ENCODE measurements around the gene HLA-DMA.

HLA-DMA gene

GRCh38 chr6:32974016-32974333 lies 21.1 kb upstream of the HLA-DMA start:
- DNase-seq = no peak

GRCh38 chr6:32973144-32974015 lies 20.5 kb upstream of the HLA-DMA start:
- DNase-seq = peak; percentile 49

- no peak for DNase-seq
These were observed 19.7 kb upstream of the HLA-DMA start for GRCh38 chr6:32972353-32973143.

DNA sequence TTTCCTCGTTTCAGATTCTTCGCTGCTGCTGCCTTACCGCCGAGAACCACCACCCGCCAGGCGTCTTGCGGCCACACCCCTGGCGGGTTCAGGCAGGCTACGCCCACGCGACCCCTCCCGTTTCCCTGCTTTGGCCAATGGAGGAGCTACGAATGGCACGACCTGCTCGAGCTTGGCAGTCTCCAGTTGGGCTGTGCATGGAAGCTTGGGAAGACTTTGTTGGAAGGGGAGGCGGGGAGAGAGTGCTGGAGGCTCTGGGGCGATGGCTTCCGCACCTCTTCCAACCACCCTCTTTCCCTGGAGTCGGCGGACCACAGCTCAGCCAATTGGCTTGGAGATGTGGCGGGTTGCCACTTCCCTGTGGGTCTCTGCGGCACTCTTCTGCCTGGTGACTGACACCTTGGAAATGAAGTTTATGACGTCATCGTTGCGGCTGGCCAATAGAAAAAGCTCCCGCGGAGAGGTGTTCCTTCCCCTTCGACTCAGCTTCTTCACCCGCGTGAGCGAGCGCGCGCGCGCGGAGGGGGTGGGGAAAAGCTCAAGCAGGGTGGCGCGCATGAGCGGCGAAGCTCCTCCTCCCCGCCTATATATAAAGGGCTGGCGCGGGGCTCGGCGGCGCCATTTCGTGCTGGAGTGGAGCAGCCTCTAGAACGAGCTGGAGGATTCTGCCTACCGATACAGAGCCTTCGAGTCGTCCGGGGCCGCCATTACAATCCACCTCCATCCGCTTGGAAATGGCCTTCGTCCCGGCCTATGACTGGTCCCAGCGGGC lies 18.9 kb upstream of the HLA-DMA start:
- peak; percentile 100 for DNase-seq

DNA sequence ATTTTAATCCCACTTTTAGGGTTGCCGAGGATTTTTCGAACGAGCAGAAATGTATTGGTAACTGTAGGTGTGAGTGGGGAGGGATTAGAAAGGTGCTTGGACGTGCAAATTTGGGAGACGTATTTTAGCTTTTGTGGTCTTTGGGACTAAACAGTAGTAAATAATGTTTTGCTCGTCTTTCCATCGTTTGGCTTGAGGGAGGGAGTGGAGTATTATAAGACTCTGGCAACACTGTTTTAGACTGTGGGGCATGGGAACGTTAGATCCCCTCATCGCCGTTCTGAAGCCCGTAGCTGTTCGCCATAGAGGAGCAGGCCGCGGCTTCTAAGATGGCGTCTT lies 18.3 kb upstream of the HLA-DMA start:
- no peak for DNase-seq

GRCh38 chr6:32970413-32971241 lies 17.7 kb upstream of the HLA-DMA start:
- peak; percentile 63 for DNase-seq

GRCh38 chr6:32969685-32970412 lies 17.0 kb upstream of the HLA-DMA start:
- DNase-seq = peak; percentile 51

- peak; percentile 38 for DNase-seq
These were observed 16.2 kb upstream of the HLA-DMA start for GRCh38 chr6:32968867-32969684.

DNA sequence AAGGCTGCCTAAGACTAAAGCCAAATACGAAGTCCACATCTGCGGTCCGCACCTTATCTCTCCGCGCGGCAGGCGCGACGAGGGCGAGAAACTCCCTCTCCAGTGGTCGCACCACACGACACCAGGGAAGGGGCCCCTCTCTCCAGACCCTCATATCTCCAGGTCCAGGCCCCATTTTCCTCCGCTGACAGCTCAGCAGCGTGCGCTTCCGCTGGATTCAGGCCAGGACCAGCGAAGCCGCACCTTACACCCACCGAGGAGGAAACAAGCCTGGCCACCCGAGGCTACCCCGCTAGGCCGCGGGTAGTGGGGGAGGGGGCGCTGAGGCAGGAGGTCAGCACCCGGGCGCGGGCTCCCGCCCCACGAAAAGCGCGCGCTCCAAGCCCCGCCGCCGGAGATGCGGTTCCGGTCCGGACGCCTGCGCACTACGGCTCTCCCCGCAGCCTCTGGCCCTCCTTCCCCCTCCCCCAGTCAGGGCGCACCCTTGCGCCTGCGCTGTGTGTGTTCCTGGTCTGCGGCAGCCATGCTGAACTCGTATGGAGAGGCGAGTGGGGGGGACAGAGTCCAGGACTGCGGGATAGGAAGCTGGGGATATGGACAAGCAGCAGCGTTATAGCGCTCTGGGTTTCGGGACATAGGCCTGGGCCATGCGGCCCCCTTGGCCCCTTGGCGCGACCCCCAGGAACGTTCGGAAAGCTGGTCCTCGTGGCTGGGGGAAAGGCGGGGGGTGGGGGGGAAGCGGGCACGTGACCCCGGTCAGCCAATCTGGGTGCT lies 15.4 kb upstream of the HLA-DMA start, which contains the start of gene BRD2:
TSS of gene BRD2 (plus strand) at position 502 of the 774 bp plus-strand sequence. CDS start 4,305 bp downstream, outside the sequence.
- DNase-seq = peak; percentile 94

DNA sequence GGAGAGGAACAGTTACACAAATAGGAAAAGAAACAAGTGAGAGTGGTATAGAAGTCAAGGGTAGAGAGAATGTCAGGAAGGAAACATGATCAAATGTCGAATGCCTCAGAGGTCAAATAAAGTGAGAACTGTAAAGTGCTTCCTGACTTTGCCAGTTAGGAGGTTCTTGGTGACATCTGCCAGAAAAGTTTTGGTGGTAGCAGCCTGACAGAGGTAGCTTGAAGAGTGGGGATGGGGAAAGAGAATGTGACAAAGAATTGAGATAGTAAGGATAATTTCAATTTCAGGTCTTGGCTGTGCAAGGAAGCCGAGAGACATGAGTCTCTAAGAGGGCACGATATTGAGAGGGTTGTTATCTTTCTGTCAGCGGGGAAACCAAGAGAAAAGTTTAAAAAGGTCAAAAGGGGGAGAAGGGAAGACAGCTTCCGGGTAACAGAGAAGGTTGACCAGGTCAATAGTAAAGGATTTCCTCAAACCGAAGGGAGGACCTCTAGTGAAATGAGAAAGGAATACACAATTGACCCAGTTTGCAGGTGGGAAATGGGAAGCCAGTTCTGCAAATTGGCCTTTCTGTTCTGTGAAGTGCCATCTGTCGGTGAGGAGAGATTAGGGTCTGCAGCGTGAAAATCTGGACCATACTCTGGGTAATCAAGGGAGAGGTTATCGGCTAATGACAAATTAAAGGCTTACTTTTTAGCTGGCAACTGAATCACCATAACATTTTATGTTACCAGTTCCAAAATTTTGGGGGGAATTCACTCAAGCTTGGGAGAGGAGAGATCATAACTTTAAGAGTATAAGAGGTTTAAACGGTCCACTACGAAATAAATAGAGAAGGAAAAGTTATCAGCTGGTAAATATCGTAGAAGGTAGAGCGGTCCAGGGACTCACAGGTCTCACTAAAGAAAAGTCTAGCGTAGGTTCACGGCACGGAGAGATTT lies 14.5 kb upstream of the HLA-DMA start:
- no peak for DNase-seq

DNA sequence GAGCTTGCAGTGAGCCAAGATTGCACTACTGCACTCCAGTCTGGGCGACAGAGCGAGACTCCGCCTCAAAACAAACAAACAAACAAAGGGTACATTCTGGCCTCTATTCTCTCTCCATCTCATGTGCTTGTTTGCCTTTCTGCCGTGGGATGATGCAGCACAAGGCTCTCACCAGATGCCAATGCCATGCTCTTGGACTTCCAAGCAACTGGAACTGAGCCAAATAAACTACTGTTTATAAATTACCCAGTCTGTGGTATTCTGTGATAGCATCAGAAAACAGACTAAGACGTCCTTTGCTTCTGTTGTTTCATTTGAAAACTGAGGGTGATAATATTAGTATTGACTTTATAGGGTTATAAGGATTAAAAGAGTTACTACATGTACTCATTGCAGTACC lies 11.9 kb upstream of the HLA-DMA start:
- no peak for DNase-seq

DNA sequence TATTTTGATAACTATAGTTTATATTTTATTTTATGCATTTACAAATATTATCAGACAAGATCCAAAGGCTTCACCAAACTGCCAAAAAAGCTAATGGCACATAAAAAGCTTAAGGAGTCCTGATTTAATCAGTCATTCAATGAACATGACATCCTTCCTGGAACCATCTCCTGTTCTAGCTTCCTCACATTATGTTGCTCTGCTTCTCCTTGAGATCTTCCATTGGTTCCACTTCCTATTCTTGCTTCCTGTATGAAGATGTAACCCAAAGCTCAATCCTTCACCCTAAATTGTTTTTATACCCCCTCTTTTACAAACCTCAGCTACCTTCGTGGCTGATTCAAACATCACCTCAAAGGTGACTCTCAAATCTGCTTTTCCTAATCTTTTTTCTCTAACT lies 11.0 kb upstream of the HLA-DMA start:
- no peak for DNase-seq

- no peak for DNase-seq
These were observed 9.4 kb upstream of the HLA-DMA start for GRCh38 chr6:32962213-32962826.

DNA sequence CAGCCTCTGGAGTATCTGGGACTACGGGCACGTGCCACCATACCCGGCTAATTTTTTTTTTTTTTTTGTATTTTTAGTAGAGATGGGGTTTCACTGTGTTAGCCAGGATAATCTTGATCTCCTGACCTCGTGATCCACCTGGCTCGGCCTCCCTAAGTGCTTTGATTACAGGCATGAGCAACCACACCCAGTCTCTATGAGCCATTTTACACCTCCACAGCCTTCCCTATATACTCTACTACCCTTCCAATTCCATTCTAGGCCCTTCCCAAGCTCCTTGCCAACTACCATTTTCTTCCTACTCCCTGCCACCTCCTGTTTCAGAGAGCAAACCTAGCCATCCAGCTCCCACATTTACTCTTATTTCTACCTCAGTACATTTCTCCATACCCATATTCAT lies 7.7 kb upstream of the HLA-DMA start:
- no peak for DNase-seq

- no peak for DNase-seq
These were observed 3.3 kb upstream of the HLA-DMA start for GRCh38 chr6:32956176-32956575.

GRCh38 chr6:32954986-32955802 lies 2.3 kb upstream of the HLA-DMA start:
- DNase-seq = no peak

GRCh38 chr6:32954267-32954666 lies 1.4 kb upstream of the HLA-DMA start:
- no peak for DNase-seq
